H9 (cell line): ENCODE data around the gene TRIO. TPM values are rescaled to one million over a fixed set of nuclear protein-coding genes. Genes with fewer than 3 reads are reported as not detected.

ENCODE experiments used
- DNase-seq: peaks from one replicate; pipeline ENCODE4 v3.0.0-alpha.2; 2017
- H2AFZ ChIP-seq: one replicate; pipeline ENCODE4 v1.6.1; 2013; ENCODE audit warnings: mild to moderate bottlenecking, low read length, control low read depth, moderate library complexity
- H2AK5ac ChIP-seq: 2 replicates; pipeline ENCODE4 v1.6.1; 2013; ENCODE audit warnings: low read length, control low read depth, mixed read lengths; ENCODE audit not compliant: insufficient read length
- H2BK120ac ChIP-seq: one replicate; pipeline ENCODE4 v1.6.1; 2013; ENCODE audit warnings: low read depth, mild to moderate bottlenecking, low read length, control low read depth, inconsistent platforms; ENCODE audit not compliant: poor library complexity, severe bottlenecking
- H2BK12ac ChIP-seq: 2 replicates; pipeline ENCODE4 v1.6.1; 2013; ENCODE audit warnings: low read length, control low read depth, mixed read lengths, low read depth; ENCODE audit not compliant: insufficient read length
- H2BK15ac ChIP-seq: 2 replicates; pipeline ENCODE4 v1.6.1; 2013; ENCODE audit warnings: low read depth, low read length, control low read depth
- H2BK20ac ChIP-seq: one replicate; pipeline ENCODE4 v1.6.1; 2013; ENCODE audit warnings: low read depth, mild to moderate bottlenecking, low read length, control low read depth, inconsistent platforms; ENCODE audit not compliant: poor library complexity, severe bottlenecking
- H2BK5ac ChIP-seq: 2 replicates; pipeline ENCODE4 v1.6.1; 2013; ENCODE audit warnings: low read length, control low read depth, mixed read lengths; ENCODE audit not compliant: insufficient read length
- H3K14ac ChIP-seq: 2 replicates; pipeline ENCODE4 v1.6.1; 2013; ENCODE audit warnings: low read length, control low read depth; ENCODE audit not compliant: insufficient read depth
- H3K18ac ChIP-seq: 2 replicates; pipeline ENCODE4 v1.6.1; 2013; ENCODE audit warnings: low read depth, mild to moderate bottlenecking, mixed read lengths, low read length, control low read depth; ENCODE audit not compliant: insufficient read length
- H3K23ac ChIP-seq: 2 replicates; pipeline ENCODE4 v1.6.1; 2013; ENCODE audit warnings: low read length, control low read depth, mixed read lengths, low read depth; ENCODE audit not compliant: insufficient read length
- H3K23me2 ChIP-seq: 2 replicates; pipeline ENCODE4 v1.6.1; 2013; ENCODE audit warnings: low read depth, mild to moderate bottlenecking, mixed read lengths, low read length, control low read depth; ENCODE audit not compliant: insufficient read length, poor library complexity, severe bottlenecking
- H3K27ac ChIP-seq: 2 replicates; pipeline ENCODE4 v1.5.1; 2013; ENCODE audit warnings: low read length, control low read depth, mixed read lengths, low read depth; ENCODE audit not compliant: insufficient read length
- H3K27me3 ChIP-seq: 2 replicates; pipeline ENCODE4 v1.6.1; 2013; ENCODE audit warnings: low read length, control low read depth, inconsistent platforms; ENCODE audit not compliant: insufficient read depth
- H3K4ac ChIP-seq: 2 replicates; pipeline ENCODE4 v1.6.1; 2013; ENCODE audit warnings: low read depth, mild to moderate bottlenecking, control low read depth, inconsistent platforms, low read length, moderate library complexity
- H3K4me1 ChIP-seq: 2 replicates; pipeline ENCODE4 v1.6.1; 2013; ENCODE audit warnings: low read length, control low read depth, inconsistent platforms; ENCODE audit not compliant: insufficient read depth
- H3K4me2 ChIP-seq: 2 replicates; pipeline ENCODE4 v1.6.1; 2013; ENCODE audit warnings: low read length, control low read depth, mixed read lengths; ENCODE audit not compliant: insufficient read length, insufficient read depth
- H3K56ac ChIP-seq: 2 replicates; pipeline ENCODE4 v1.6.1; 2013; ENCODE audit warnings: low read depth, mild to moderate bottlenecking, mixed read lengths, low read length, control low read depth; ENCODE audit not compliant: insufficient read length
- H3K79me1 ChIP-seq: 2 replicates; pipeline ENCODE4 v1.6.1; 2013; ENCODE audit warnings: low read depth, mild to moderate bottlenecking, moderate library complexity, low read length, control low read depth, inconsistent platforms; ENCODE audit not compliant: insufficient read depth, poor library complexity, severe bottlenecking
- H3K79me2 ChIP-seq: 2 replicates; pipeline ENCODE4 v1.6.1; 2013; ENCODE audit warnings: low read length, control low read depth, inconsistent platforms; ENCODE audit not compliant: insufficient read depth
- H3K9ac ChIP-seq: 2 replicates; pipeline ENCODE4 v1.6.1; 2013; ENCODE audit warnings: low read length, control low read depth, mixed read lengths; ENCODE audit not compliant: insufficient read length; ENCODE audit errors: extremely low read depth
- H3K9me3 ChIP-seq: one replicate; pipeline ENCODE4 v1.6.1; 2013; ENCODE audit warnings: low read depth, low read length, inconsistent platforms; ENCODE audit not compliant: control insufficient read depth
- H3T11ph ChIP-seq: one replicate; pipeline ENCODE4 v1.6.1; 2013; ENCODE audit warnings: mild to moderate bottlenecking, low read length, control low read depth, inconsistent platforms
- H4K20me1 ChIP-seq: one replicate; pipeline ENCODE4 v1.6.1; 2013; ENCODE audit not compliant: control insufficient read depth, insufficient read length, insufficient read depth
- H4K5ac ChIP-seq: 2 replicates; pipeline ENCODE4 v1.6.1; 2013; ENCODE audit warnings: low read depth, mild to moderate bottlenecking, mixed read lengths, low read length, control low read depth; ENCODE audit not compliant: insufficient read length
- H4K8ac ChIP-seq: replicated peaks from 2 replicates; pipeline ENCODE4 v1.6.1; 2013; ENCODE audit warnings: low read length, control low read depth, mixed read lengths, low read depth; ENCODE audit not compliant: insufficient read length
- H4K91ac ChIP-seq: 2 replicates; pipeline ENCODE4 v1.6.1; 2013; ENCODE audit warnings: low read depth, mild to moderate bottlenecking, moderate library complexity, mixed read lengths, low read length, control low read depth; ENCODE audit not compliant: insufficient read length
- H3K27ac Mint-ChIP-seq, 3 experiments: 2 replicates in 2 of 3; 3 replicates in 1 of 3; pipeline ENCODE4 v1.8.0; 2020 to 2021; ENCODE audit warnings: mixed read lengths in 3 of 3, mild to moderate bottlenecking in 1 of 3, moderate library complexity in 1 of 3
- H3K27me3 Mint-ChIP-seq: 2 replicates; pipeline ENCODE4 v1.8.0; 2021; ENCODE audit warnings: low read depth, mild to moderate bottlenecking, moderate library complexity, mixed read lengths
- H3K36me3 Mint-ChIP-seq, 3 experiments: 2 replicates in 2 of 3; 3 replicates in 1 of 3; pipeline ENCODE4 v1.8.0; 2020 to 2021; ENCODE audit warnings: low read depth in 3 of 3, mixed read lengths in 3 of 3; ENCODE audit not compliant: insufficient read depth in 1 of 3
- H3K4me1 Mint-ChIP-seq, 2 experiments: 2 replicates each; pipeline ENCODE4 v1.8.0; 2020; ENCODE audit warnings: mixed read lengths in 2 of 2
- H3K4me3 Mint-ChIP-seq, 2 experiments: 2 replicates in 1 of 2; 3 replicates in 1 of 2; pipeline ENCODE4 v1.8.0; 2020 to 2021; ENCODE audit warnings: mild to moderate bottlenecking in 2 of 2, mixed read lengths in 2 of 2, moderate library complexity in 1 of 2
- H3K9me3 Mint-ChIP-seq, 2 experiments: 2 replicates in 1 of 2; 3 replicates in 1 of 2; pipeline ENCODE4 v1.8.0; 2020; ENCODE audit warnings: mild to moderate bottlenecking in 2 of 2, mixed read lengths in 2 of 2, moderate library complexity in 1 of 2
- WGBS: extraction: QIAGEN DNeasy Blood & Tissue Kit; methylation state at CpG from one replicate; pipeline ENCODE4 v1.1.7; 2013; ENCODE audit warnings: missing lambda C conversion rate, low lambda C conversion rate, mixed read lengths; ENCODE audit not compliant: insufficient read length; ENCODE audit errors: extremely low coverage; 5-methylcytosine and 5-hydroxymethylcytosine counted together
- total RNA-seq: library from RNA; stranded (reverse); gene quantifications from 2 replicates; pipeline ENCODE4 v1.2.1, GENCODE V29; 2021
- TF ChIP-seq, protein P1 (sequence below): fragments of 200-600 bp; sonication (generic); conservative IDR thresholded peaks from 3 replicates; pipeline ENCODE4 v1.8.0; 2021; ENCODE audit warnings: antibody characterized with exemption, mild to moderate bottlenecking

TRIO gene
- total RNA-seq, 1 experiment from 2014 or later = 87.8 TPM

DNA sequence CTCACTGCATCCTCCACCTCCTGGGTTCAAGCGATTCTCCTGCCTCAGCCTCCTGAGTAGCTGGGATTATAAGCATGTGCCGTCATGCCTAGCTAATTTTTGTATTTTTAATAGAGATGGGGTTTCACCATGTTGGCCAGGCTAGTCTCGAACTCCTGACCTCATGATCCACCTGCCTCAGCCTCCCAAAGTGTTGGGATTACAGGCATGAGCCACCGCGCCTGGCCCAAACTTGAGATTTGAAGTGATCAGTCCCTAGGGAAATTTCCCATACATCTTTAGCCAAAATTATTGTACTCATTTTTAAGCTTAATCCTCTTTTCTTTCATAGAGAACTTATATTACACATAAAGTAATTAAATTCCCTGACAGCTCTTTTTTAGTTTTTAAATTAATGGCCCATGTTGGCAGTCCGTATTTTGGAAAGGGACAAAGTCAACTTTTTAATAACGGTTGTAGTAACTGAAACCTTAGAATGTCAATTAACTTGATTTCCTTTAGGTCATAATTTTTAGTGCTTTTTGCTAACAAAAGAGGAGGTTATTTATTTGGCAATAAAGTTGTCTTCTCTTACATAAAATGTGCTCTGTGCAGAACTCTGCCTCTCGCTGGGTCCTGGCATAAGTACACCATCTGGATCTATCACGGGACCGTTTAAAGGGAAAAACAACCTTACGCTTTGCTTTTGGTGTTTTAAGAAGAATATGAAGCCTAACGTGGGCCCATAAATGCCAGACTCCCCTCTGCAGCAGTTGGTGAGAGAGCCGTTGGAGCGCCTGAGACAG, 296.1 kb downstream of the TRIO start:
- H2AK5ac ChIP-seq = no peak overlapping the region
- H3K27me3 ChIP-seq = no peaks in the 10 kb centered on the region
- H3K18ac ChIP-seq = no peak overlapping the region
- H3K9me3 Mint-ChIP-seq = peaks cover 6% of the 10 kb centered on the region in 2 experiments; a peak in 4 of 5 replicates
- no peak overlapping the region for H3K9ac ChIP-seq
- H3K27ac ChIP-seq = no peak overlapping the region
- no peak overlapping the region for H4K91ac ChIP-seq
- H3K14ac ChIP-seq = no peak overlapping the region
- peaks cover 6 to 8% of the 10 kb centered on the region in 2 experiments; a peak in 2 of 4 replicates for H3K4me1 Mint-ChIP-seq
- H4K8ac ChIP-seq = no peak overlapping the region
- H4K20me1 ChIP-seq = no peaks in the 10 kb centered on the region
- H3K27ac Mint-ChIP-seq = no peak overlapping the region; a peak in 1 of 7 replicates
- no CpG with 5 or more reads among the region's 14 CpGs for WGBS
- no peak overlapping the region for H3K56ac ChIP-seq
- no peak overlapping the region for H2AFZ ChIP-seq
- no peak overlapping the region for H2BK20ac ChIP-seq
- no peaks in the 10 kb centered on the region for H3K79me2 ChIP-seq
- no peaks in the 10 kb centered on the region for H3K9me3 ChIP-seq
- H3K23ac ChIP-seq = no peak overlapping the region
- no peak overlapping the region for H3K4me3 Mint-ChIP-seq
- H3K23me2 ChIP-seq = no peaks in the 10 kb centered on the region
- H3K79me1 ChIP-seq = no peaks in the 10 kb centered on the region
- H3K4ac ChIP-seq = no peak overlapping the region
- H3K27me3 Mint-ChIP-seq = no peaks in the 10 kb centered on the region
- no peaks in the 10 kb centered on the region for H3K4me1 ChIP-seq
- no peak overlapping the region for H2BK15ac ChIP-seq
- H3T11ph ChIP-seq = no peak overlapping the region
- H4K5ac ChIP-seq = no peak overlapping the region
- no peak for DNase-seq
- H2BK120ac ChIP-seq = no peak overlapping the region
- H3K4me2 ChIP-seq = no peak overlapping the region
- H2BK12ac ChIP-seq = no peak overlapping the region
- TF ChIP-seq, protein P1, sequence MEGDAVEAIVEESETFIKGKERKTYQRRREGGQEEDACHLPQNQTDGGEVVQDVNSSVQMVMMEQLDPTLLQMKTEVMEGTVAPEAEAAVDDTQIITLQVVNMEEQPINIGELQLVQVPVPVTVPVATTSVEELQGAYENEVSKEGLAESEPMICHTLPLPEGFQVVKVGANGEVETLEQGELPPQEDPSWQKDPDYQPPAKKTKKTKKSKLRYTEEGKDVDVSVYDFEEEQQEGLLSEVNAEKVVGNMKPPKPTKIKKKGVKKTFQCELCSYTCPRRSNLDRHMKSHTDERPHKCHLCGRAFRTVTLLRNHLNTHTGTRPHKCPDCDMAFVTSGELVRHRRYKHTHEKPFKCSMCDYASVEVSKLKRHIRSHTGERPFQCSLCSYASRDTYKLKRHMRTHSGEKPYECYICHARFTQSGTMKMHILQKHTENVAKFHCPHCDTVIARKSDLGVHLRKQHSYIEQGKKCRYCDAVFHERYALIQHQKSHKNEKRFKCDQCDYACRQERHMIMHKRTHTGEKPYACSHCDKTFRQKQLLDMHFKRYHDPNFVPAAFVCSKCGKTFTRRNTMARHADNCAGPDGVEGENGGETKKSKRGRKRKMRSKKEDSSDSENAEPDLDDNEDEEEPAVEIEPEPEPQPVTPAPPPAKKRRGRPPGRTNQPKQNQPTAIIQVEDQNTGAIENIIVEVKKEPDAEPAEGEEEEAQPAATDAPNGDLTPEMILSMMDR = no peak
- peaks cover 17 to 29% (median 19%) of the 10 kb centered on the region in 3 experiments for H3K36me3 Mint-ChIP-seq
- no peak overlapping the region for H2BK5ac ChIP-seq
